KOPT-K1 (cell line): ENCODE data around the gene KCNK17.

Source experiments
- H3K27ac ChIP-seq: fragments of 200-600 bp; sonication (generic); 2 replicates; pipeline ENCODE4 v1.5.1; 2016; ENCODE audit warnings: antibody characterized with exemption, mild to moderate bottlenecking, low read depth, low read length; ENCODE audit not compliant: poor library complexity, severe bottlenecking
- H3K36me3 ChIP-seq: fragments of 200-600 bp; sonication (generic); 2 replicates; pipeline ENCODE4 v1.5.1; 2017; ENCODE audit warnings: antibody characterized with exemption, mild to moderate bottlenecking, low read length, moderate library complexity; ENCODE audit not compliant: insufficient read depth
- H3K9me3 ChIP-seq: fragments of 200-600 bp; sonication (generic); 2 replicates; pipeline ENCODE4 v1.5.1; 2017; ENCODE audit warnings: antibody characterized with exemption, low read length, mild to moderate bottlenecking; ENCODE audit not compliant: insufficient read depth, poor library complexity, severe bottlenecking

Gene KCNK17

GRCh38 chr6:39314273-39314795 is at the start of gene KCNK17:
Gene KCNK17 (minus strand): TSS chr6:39314419. CDS start chr6:39314320, 99 bp downstream.
- Histone ChIP-seq H3K9me3 (no peaks in the 10 kb centered on the region), H3K27ac (peak within 1 kb of the TSS; percentile 63), H3K36me3 (no peaks in the 10 kb centered on the region)

GRCh38 chr6:39363280-39363679 is 49.1 kb upstream of the KCNK17 start:
- Histone ChIP-seq H3K36me3 (no peaks in the 10 kb centered on the region), H3K9me3 (no peaks in the 10 kb centered on the region), H3K27ac (no peak overlapping the region)

DNA sequence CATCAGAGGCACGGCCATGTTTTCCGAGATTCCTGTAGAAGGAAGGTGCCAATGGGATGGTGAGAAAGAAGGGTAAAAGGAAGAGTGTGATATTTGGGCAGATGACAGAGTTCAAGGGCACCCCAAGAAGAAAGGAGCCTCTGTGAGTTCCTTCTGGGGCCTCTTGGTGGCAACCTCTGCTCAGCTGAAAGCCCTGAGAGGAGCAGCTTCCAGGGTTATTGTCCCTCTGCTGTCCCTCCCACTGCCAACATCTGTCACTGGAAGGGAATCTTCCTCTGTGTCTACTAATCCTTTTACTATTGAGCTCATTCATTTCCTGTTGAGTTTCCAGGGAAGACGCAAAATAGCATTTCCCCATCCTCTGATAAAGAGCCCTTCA is 48.3 kb upstream of the KCNK17 start:
- Histone ChIP-seq H3K36me3 (no peaks in the 10 kb centered on the region), H3K27ac (no peak overlapping the region), H3K9me3 (no peaks in the 10 kb centered on the region)

- H3K36me3 ChIP-seq, result no peaks in the 10 kb centered on the region
- no peaks in the 10 kb centered on the region for H3K9me3 ChIP-seq
- H3K27ac ChIP-seq, result no peak overlapping the region
Measured at GRCh38 chr6:39361657-39362486, 47.7 kb upstream of the KCNK17 start.

GRCh38 chr6:39360378-39360777 is 46.2 kb upstream of the KCNK17 start:
- H3K9me3 ChIP-seq, result no peaks in the 10 kb centered on the region
- H3K36me3 ChIP-seq, result no peaks in the 10 kb centered on the region
- no peak overlapping the region for H3K27ac ChIP-seq

DNA sequence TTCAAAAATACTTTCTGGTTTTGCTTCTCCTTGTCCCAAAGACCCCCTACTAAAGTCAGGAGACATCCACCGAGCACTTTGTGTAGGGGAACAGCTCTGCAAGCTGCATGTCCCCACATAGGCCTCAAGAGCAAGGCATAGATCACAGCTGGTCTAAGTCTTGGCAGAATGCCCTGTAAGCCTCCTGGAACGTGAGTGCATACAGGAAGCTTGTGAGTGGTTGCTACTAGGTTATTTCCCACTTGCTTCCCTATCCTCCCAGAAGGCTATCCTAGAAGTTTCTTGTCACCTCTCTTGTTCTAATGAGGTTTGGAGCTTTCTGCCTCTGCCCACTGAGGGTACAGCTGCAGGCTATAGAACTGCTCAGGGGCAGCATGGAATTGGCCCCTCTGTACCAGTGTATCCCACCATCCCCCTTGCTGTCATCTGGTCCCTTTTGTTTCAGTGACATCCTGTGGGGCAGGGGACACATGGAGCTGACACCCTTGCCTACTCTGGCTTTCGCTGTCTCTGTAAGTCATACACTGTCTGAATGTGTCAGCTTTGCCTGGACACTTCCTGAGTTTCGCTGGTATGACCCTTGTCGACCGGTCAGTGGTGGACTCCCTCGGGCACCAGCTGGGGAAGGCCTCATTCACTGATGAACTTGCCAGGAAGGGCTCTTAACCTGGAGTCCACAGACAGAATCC is 43.9 kb upstream of the KCNK17 start:
- H3K27ac ChIP-seq, result no peak overlapping the region

DNA sequence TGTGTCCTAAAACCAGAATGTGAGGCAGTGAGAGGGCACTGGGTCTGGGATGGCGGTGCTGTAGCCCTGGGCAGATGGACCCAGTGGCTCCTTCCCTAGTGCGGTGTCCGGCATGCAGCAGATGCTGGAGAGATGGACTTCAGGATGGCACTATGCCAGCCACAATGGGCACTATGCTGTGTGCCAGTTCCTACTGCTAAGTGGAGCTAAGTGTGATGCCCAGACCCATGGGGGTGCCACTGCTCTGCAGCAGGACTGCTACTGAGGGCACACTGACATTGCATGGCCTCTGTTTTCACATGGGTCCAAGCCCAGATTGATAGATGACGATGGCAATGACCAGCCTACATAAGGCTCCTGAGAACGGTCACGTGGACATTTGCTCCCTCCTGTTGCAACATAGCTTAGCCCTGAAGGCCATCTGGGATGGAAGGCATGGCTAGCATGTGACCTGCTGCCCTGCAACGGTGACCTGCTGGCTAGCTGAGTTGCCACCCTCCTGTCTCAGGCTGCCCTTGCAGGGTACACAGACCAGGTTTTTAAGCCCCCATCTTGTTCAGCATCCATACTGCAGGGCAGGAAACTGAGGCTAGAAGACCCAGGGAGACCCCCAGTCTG is 39.6 kb upstream of the KCNK17 start:
- Histone ChIP-seq H3K36me3 (no peaks in the 10 kb centered on the region), H3K27ac (no peak overlapping the region), H3K9me3 (no peaks in the 10 kb centered on the region)

More for the DNA sequence above, 43.9 kb upstream of the KCNK17 start:
- H3K9me3 ChIP-seq, result no peaks in the 10 kb centered on the region
- no peaks in the 10 kb centered on the region for H3K36me3 ChIP-seq

DNA sequence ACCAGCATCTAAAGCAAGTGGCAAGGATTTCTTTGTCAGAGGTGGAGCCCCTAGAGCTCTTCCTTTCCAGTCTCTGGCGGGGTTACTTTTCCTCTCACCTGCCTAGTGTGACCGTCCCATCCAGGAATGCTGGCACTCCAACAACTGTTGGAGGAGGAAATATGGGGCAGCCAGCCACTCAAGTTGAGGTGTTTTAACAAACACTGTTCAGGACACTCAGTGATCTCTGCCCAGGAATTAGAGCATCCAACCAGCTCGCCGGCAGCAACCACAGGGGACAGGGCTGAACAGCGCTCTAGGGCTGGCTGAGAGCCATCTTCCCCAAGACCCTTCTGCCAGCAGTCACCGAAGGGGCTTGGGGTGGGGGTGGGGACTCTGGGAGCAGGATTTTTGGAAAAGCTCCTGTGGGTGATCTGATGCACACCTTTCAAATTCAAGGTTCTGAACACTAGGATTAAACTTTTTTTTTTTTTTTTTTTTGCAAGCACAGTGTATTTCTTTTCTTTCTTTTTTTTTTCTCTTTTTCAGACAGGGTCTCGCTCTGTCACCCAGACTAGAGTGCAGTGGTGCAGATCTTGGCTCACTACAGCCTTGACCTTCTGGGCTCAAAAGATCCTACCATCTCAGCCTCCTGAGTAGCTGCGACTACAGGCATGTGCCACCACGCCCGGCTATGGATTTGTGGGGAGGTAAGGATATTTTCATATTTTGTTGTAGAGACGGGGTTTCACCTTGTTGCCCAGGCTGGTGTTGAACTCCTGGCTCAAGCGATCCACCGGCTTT is 36.7 kb upstream of the KCNK17 start:
- no peak overlapping the region for H3K27ac ChIP-seq
- no peaks in the 10 kb centered on the region for H3K36me3 ChIP-seq
- no peaks in the 10 kb centered on the region for H3K9me3 ChIP-seq

GRCh38 chr6:39348740-39349139 is 34.5 kb upstream of the KCNK17 start:
- H3K27ac ChIP-seq, result no peak overlapping the region
- H3K36me3 ChIP-seq, result no peaks in the 10 kb centered on the region
- H3K9me3 ChIP-seq, result no peaks in the 10 kb centered on the region

GRCh38 chr6:39347906-39348585 is 33.8 kb upstream of the KCNK17 start:
- no peaks in the 10 kb centered on the region for H3K36me3 ChIP-seq
- H3K27ac ChIP-seq, result no peak overlapping the region
- no peaks in the 10 kb centered on the region for H3K9me3 ChIP-seq

- no peaks in the 10 kb centered on the region for H3K9me3 ChIP-seq
- no peaks in the 10 kb centered on the region for H3K36me3 ChIP-seq
- H3K27ac ChIP-seq, result no peak overlapping the region
Measured at GRCh38 chr6:39347206-39347605, 33.0 kb upstream of the KCNK17 start.

GRCh38 chr6:39344821-39345280 is 30.6 kb upstream of the KCNK17 start:
- no peaks in the 10 kb centered on the region for H3K36me3 ChIP-seq
- H3K27ac ChIP-seq, result no peak overlapping the region
- no peaks in the 10 kb centered on the region for H3K9me3 ChIP-seq

DNA sequence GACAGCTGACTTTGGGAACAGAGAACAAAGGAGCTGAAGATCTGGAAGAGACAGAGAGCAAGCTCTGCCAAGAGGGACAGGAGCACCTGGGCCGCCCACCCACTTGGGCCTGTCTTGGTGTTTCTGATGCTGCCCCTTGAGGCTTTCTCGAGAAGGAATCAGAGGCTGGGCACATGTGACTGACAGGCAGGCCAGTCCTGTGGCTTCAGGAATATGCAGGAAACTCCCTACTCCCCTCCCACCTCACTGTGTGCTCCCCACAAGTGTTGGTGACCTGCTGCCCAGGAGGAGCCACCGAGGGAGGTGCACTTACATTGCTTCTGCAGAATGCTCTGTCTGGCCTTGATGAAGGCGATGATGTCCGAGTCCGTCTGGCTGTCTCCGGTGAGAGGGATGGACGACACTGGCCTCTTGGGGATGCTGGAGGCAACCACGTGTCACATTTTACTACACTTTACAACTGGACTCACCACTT is 29.2 kb upstream of the KCNK17 start:
- Histone ChIP-seq H3K9me3 (no peaks in the 10 kb centered on the region), H3K27ac (peak overlapping the region; percentile 33), H3K36me3 (no peaks in the 10 kb centered on the region)
